GM12873 (cell line): ENCODE data around the gene SHC1.

Source experiments
- TF ChIP-seq, protein P1 (sequence below): IDR thresholded peaks from 2 replicates; pipeline ENCODE4 v1.5.1; 2012; ENCODE audit warnings: low read depth, mild to moderate bottlenecking, moderate library complexity, low read length, control low read depth; ENCODE audit not compliant: insufficient read depth; ENCODE audit errors: missing control alignments

The SHC1 gene

GRCh38 chr1:154954541-154954940 is 16.0 kb downstream of the SHC1 start:
- TF ChIP-seq, protein P1, sequence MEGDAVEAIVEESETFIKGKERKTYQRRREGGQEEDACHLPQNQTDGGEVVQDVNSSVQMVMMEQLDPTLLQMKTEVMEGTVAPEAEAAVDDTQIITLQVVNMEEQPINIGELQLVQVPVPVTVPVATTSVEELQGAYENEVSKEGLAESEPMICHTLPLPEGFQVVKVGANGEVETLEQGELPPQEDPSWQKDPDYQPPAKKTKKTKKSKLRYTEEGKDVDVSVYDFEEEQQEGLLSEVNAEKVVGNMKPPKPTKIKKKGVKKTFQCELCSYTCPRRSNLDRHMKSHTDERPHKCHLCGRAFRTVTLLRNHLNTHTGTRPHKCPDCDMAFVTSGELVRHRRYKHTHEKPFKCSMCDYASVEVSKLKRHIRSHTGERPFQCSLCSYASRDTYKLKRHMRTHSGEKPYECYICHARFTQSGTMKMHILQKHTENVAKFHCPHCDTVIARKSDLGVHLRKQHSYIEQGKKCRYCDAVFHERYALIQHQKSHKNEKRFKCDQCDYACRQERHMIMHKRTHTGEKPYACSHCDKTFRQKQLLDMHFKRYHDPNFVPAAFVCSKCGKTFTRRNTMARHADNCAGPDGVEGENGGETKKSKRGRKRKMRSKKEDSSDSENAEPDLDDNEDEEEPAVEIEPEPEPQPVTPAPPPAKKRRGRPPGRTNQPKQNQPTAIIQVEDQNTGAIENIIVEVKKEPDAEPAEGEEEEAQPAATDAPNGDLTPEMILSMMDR = no peak

GRCh38 chr1:154953611-154954038 is 16.9 kb downstream of the SHC1 start:
- TF ChIP-seq, protein P1 = no peak

- TF ChIP-seq, protein P1 = no peak
Measured at GRCh38 chr1:154952664-154953063, 17.9 kb downstream of the SHC1 start.

DNA sequence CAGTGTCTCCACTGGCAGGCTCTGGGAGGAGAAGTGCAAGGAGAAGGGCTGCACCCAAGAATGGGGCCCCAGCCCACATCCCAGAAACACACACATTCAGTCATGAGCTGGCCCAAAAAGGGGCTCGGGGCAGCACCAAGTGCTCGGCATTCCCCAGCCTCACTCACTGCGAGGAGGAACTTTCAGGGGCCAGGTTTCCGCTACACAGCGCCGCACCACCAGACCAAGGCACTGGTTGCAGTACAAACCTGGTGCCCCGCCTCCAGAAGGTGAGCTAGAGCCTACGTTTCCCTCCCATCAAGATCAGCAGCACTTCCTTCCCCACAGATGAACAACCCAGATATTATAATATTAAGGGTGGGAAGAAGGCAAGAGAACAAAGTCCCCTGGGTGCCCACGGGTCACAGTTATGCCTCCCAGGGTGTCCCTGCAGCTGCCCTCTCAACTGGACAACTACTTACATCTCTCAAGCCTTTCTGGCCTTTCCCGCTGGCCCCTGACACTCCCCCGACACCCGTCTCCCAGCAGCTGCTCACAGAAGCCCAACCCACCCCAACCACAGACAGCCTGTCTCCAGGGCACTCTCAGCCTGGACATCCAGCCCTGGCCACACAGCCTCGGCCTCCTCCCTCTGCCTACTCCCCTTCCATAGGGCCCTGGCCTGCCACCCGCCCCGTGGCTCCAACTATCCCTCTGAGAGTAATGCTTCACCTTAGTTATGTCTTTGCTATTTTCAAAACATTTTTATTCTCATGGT is 18.5 kb downstream of the SHC1 start:
- TF ChIP-seq, protein P1 = no peak

GRCh38 chr1:154948079-154948478 is 22.5 kb downstream of the SHC1 start:
- TF ChIP-seq, protein P1 = no peak

- TF ChIP-seq, protein P1 = no peak
Measured at GRCh38 chr1:154945962-154946850, 24.3 kb downstream of the SHC1 start.
